ENCODE measurements around the gene RPS17. TPM values are rescaled to one million over a fixed set of nuclear protein-coding genes. Genes with fewer than 3 reads are reported as not detected.

The RPS17 gene
- total and polyA plus RNA-seq, 2 of the 4 experiments (the other 2 are of a cell fraction), result 2,617 to 4,201 TPM

GRCh38 chr15:82566690-82567089 is 26.4 kb upstream of the RPS17 start:
- no CpG with 5 or more reads among the region's 1 CpG for WGBS, 2 experiments (ENCODE audit: extremely low coverage in 2 of 2, insufficient read length in 1 of 2)

More at GRCh38 chr15:82566690-82567089, 26.4 kb upstream of the RPS17 start:
- H3K18ac ChIP-seq (ENCODE audit: low read depth, low read length), result no peak overlapping the region
- peaks cover 9% of the 10 kb centered on the region for H3K4me1 ChIP-seq (ENCODE audit: control insufficient read depth, insufficient read depth, low read length)
- no peak overlapping the region for H2AFZ ChIP-seq (replicated peaks; ENCODE audit: low read length, poor library complexity)
- POLR2A ChIA-PET (ENCODE audit: unreplicated experiment), result interaction anchor here (0.6 kb wide), 1 partner anchor 18 kb away, joined by 3 read pairs; no protein-coding TSS in a partner anchor
- no peak overlapping the region for H3K23ac ChIP-seq (ENCODE audit: low read depth, low read length)
- H3K14ac ChIP-seq (replicated peaks; ENCODE audit: low read depth, low read length), result no peak overlapping the region
- no peaks in the 10 kb centered on the region for H3K27me3 ChIP-seq (ENCODE audit: control insufficient read depth, insufficient read depth, low read length)
- H4K91ac ChIP-seq (ENCODE audit: insufficient read depth, low read depth, low read length), result no peak overlapping the region
- H3K9me1 ChIP-seq (ENCODE audit: insufficient read depth, low read length), result peaks cover 4% of the 10 kb centered on the region; the same call in 1 of the 2 replicates
- CTCF ChIA-PET, result no interaction called here
- no peak overlapping the region for H2BK20ac ChIP-seq (ENCODE audit: low read depth, low read length)
- H2AK5ac ChIP-seq (ENCODE audit: low read depth, low read length), result no peak overlapping the region
- in situ Hi-C loops (cut with MboI; ENCODE audit: low sequenced_read_pairs) (loop anchor here (10.0 kb wide), 1 partner anchor 438 kb away; no protein-coding TSS in a partner anchor), intact Hi-C loops (cut with micrococcal nuclease) (no loop called here), dilution Hi-C loops (cut with HindIII; ENCODE audit: low sequenced_read_pairs, unreplicated experiment) (no loop called here)
- peaks cover 0 to 7% of the 10 kb centered on the region in 2 experiments; a peak in 1 of 4 replicates for H3K79me1 ChIP-seq (ENCODE audit: low read depth in 1 of 2, low read length in 2 of 2)
- H3K4me3 ChIP-seq (ENCODE audit: insufficient read depth, low read depth, low read length), result no peak overlapping the region
- DNase-seq (peak; percentile 81), ATAC-seq (ENCODE audit: low read depth) (peak; percentile 35)
- no peak overlapping the region for H3K4ac ChIP-seq (ENCODE audit: low read depth, low read length)
- no peak overlapping the region for H3K56ac ChIP-seq (ENCODE audit: extremely low read depth, insufficient read depth, low read length)
- H4K8ac ChIP-seq (ENCODE audit: low read depth in 2 of 2, low read length in 2 of 2), result no peak overlapping the region
- no peak overlapping the region for H4K5ac ChIP-seq (ENCODE audit: low read depth, low read length)
- H3K9ac ChIP-seq (ENCODE audit: low read depth, low read length), result no peak overlapping the region
- H2BK5ac ChIP-seq (ENCODE audit: low read depth, low read length, poor library complexity, severe bottlenecking), result no peak overlapping the region
- H4K20me1 ChIP-seq (ENCODE audit: insufficient read depth, low read length), result no peaks in the 10 kb centered on the region
- no peak overlapping the region for H3K4me2 ChIP-seq (ENCODE audit: low read depth, low read length)
- no peak overlapping the region for H2AK9ac ChIP-seq (replicated peaks; ENCODE audit: low read depth, low read length, poor library complexity)
- no peak overlapping the region for H2BK15ac ChIP-seq (ENCODE audit: low read depth, low read length)
- no TSS peak for BruUV-seq (replicated peaks)
- H3K27ac ChIP-seq (ENCODE audit: insufficient read depth, low read length), result no peak overlapping the region
- no peaks in the 10 kb centered on the region for H3K9me3 ChIP-seq (ENCODE audit: control insufficient read depth, insufficient read depth, low read length)
- H2BK120ac ChIP-seq (ENCODE audit: low read depth, low read length), result no peak overlapping the region
- H3K36me3 ChIP-seq (ENCODE audit: control insufficient read depth, insufficient read depth, low read length), result no peaks in the 10 kb centered on the region
- TF ChIP-seq POLR2A (IDR thresholded peaks at IDR 0.05; ENCODE audit: low read depth, low read length) (no peak), CHD1 (IDR thresholded peaks at IDR 0.05; ENCODE audit: low read depth, low read length) (no peak), MAFK (IDR thresholded peaks at IDR 0.05; ENCODE audit: low read depth, low read length) (0 out of 2 replicates have a peak, but pooled peaks have one; percentile 22), RCOR1 (IDR thresholded peaks at IDR 0.05; ENCODE audit: insufficient replicate concordance, low read length) (peak; percentile 19), RFX5 (IDR thresholded peaks at IDR 0.05; ENCODE audit: low read depth, low read length) (no peak)

Data from IMR-90 (cell line).